GM12865 (cell line): ENCODE results near the gene MASP2.
"Not testable (repeated sequence)": the region's sequence is repeated elsewhere in the genome, so short reads cannot be mapped to it uniquely, and the experiment has no call there.

Experiments used
- DNase-seq: peaks from one replicate; pipeline ENCODE4 v3.0.0; 2010; ENCODE audit warnings: low read depth
- H3K4me3 ChIP-seq: 2 replicates; pipeline ENCODE4 v1.5.1; 2011; ENCODE audit warnings: mild to moderate bottlenecking, low read depth, low read length, control low read depth
- TF ChIP-seq, protein P1 (sequence below): IDR thresholded peaks from 2 replicates; pipeline ENCODE4 v1.5.1; 2011; ENCODE audit warnings: low read length, control low read depth, low read depth, inconsistent platforms; ENCODE audit not compliant: insufficient read depth; ENCODE audit errors: missing control alignments

MASP2 gene

DNA sequence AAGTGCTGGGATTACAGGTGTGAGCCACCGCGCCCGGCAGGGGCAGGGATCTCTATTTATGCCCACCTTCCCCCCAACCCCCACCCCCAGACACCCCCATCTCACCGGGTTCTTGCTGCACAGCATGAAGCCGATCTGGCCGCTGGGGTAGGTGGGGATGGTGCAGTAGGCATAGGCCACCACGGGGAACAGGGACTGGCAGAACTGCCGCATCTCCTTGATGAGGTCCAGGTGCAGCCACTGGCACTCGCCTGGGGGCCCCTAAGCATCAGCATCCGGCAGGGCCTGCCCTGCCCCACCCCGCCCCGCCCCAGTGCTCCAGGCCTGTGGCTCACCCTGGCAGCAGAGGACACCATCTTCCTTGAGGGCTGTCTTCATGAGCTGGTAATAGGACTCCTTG is 8.6 kb upstream of the MASP2 start:
- TF ChIP-seq, protein P1, sequence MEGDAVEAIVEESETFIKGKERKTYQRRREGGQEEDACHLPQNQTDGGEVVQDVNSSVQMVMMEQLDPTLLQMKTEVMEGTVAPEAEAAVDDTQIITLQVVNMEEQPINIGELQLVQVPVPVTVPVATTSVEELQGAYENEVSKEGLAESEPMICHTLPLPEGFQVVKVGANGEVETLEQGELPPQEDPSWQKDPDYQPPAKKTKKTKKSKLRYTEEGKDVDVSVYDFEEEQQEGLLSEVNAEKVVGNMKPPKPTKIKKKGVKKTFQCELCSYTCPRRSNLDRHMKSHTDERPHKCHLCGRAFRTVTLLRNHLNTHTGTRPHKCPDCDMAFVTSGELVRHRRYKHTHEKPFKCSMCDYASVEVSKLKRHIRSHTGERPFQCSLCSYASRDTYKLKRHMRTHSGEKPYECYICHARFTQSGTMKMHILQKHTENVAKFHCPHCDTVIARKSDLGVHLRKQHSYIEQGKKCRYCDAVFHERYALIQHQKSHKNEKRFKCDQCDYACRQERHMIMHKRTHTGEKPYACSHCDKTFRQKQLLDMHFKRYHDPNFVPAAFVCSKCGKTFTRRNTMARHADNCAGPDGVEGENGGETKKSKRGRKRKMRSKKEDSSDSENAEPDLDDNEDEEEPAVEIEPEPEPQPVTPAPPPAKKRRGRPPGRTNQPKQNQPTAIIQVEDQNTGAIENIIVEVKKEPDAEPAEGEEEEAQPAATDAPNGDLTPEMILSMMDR = no peak
- no peak overlapping the region for H3K4me3 ChIP-seq
- DNase-seq = no peak

DNA sequence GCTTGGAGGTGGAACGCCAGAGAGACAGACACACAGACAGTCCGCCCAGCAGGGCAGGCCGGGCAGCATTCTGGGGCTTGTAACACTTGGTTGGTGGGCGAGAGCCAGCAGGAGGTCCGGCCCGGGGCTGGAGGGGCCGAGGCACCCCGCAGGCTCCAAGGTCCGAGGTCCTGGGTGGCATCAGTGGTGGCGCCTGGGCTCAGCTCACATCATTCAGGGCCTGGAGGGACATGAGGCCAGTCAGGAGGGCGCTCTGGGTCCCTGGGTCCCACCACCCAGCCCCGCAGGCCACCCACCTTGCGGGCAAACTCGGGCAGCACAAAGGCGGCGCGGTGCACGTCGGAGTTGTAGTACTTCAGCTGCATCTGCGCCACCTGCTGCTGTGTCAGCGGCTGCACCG is 7.6 kb upstream of the MASP2 start:
- DNase-seq = no peak
- H3K4me3 ChIP-seq = no peak overlapping the region
- TF ChIP-seq, protein P1 = no peak

DNA sequence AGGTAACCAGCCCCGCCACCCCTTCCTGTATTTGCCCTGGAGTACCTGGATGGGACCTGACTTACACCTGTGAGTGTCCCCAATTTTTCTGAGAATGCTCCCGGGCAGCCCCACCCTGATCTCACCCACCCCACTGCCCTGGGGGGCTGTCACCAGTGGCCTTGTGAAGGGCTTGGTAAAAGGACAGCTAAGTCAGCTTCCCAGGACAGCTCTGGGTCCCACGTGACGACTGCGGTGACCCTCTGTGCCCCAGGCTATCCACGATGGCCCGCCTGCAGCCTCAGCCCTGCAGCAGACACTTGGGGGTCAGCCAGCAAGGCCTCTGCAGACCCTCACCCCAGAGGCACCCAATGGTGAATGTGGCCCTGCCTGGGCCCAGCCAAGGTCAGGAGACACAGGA is 7.1 kb upstream of the MASP2 start:
- TF ChIP-seq, protein P1 = no peak
- H3K4me3 ChIP-seq = no peak overlapping the region
- no peak for DNase-seq

DNA sequence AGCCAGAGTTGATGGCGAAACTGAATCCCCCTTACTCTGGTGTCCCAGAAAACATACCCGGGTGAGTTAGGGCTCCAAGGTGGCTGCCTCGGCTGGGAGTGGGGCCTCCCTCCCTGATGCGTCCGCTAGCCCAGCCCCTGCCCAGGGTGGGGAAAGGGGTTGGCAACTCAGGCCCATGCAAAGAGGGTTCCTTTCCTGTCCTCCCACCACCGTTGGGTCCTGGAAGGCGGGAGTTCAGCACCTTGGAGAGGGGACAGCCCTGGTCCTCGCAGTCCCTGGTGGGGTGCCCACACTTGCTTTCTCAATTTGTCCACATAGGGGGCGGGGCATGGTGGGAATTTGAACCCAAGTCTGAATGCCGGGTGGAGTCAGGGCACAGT is 6.7 kb upstream of the MASP2 start:
- DNase-seq = peak; percentile 35
- TF ChIP-seq, protein P1 = no peak
- no peak overlapping the region for H3K4me3 ChIP-seq

DNA sequence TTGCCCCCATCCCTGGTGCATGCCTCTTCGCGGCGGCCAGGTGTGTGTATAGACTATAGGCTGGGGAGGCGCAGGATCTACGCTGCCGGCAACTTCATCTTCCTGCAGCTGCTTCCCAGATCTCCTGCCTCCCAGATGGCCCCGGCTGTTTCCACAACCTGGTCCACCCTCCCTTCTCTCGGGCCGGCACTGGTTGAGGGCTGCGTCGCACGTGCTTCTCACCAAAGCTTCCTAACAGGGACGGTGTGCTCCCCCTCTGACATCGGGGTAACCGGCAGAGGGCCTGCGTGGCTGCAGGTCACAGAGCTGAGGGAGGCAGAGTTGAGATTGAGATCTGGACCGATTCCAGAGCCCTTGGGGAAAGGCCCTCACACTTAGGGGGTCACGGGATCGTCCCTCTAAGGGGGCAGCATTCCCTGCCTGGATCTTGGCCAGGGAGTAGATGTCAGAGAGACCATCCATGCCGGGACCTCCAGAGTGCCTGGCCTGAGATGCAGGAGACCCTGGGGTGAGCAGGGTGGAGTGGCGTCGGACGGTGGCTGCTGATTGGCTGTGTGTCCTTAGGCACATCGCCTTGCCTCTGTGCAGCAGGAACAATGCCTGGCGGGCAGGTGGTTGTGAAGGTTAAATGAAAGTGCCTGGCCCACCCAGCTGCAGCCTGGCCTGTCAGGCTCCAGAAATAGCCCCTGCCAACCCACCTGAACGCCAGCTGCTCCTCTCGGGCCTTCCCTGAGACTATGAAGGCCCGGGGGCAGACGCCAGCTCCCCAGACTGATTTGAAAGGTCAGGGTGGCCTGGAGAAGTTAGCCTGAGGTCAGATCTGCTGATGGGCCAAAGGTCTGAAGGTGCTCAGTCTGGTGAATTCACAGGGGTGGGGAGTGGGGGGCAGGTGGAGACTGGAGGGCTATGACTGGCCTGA is 6.1 kb upstream of the MASP2 start:
- TF ChIP-seq, protein P1 = peak; percentile 9

DNA sequence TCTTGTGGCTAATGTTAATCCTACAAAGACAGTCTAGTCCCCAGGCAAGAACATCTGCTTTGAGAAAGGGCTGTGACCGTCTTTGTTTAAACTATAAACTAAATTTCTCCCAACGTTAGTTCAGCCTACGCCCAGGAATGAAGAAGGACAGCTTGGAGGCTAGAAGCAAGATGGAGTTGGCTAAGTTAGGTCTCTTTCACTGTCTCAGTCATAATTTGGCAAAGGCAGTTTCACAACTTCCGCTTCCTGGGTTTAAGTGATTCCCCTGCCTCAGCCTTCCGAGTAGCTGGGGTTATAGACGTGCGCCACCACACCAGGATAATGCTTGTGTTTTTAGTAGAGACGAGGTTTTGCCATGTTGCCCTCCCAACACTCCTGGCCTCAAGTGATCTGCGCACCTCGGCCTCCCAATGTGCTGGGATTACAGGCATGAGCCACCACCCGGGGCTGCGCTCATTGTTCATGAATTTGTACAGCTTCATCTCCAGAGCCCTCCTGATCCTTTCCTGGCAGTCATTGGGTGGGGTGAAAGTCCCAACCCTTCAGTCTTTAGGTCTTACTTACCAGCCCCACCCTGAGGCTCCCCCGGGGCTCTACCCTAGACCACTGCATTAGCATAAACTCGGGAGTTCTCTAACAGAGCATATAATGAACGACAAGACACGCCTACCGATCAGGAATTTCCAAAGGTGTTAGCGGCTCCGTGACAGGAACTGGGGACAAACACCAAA is 4.9 kb upstream of the MASP2 start:
- no peak overlapping the region for H3K4me3 ChIP-seq
- TF ChIP-seq, protein P1 = no peak
- DNase-seq = peak; percentile 66

More for the DNA sequence above, 6.1 kb upstream of the MASP2 start:
- H3K4me3 ChIP-seq = no peak overlapping the region
- DNase-seq = peak; percentile 65

DNA sequence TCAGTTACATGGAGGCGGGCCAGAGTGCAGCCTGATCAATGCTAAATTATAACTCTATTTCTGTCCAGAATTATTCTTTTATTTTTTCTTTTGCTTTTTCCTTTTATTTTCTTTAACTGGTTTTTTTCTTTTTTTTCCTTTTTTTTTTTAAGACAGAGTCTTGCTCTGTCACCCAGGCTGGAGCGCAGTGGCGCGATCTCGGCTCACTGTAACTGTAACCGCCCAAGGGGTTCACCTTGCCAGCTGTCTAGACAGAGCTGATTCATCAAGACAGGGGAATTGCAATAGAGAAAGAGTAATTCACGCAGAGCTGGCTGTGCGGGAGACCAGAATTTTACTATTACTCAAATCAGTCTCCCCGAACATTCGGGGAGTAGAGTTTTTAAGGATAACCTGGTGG is 4.1 kb upstream of the MASP2 start:
- H3K4me3 ChIP-seq, DNase-seq: not testable (repeated sequence)
